Activated CD4-positive, alpha-beta T cell treated with anti-CD3 and anti-CD28 coated beads for 4 hours (primary cell): ENCODE measurements around the gene MCRIP2.

Experiments used
- DNase-seq, 2 donors: peaks; one replicate each; pipeline ENCODE4 v3.0.0-alpha.2; 2020

The MCRIP2 gene

DNA sequence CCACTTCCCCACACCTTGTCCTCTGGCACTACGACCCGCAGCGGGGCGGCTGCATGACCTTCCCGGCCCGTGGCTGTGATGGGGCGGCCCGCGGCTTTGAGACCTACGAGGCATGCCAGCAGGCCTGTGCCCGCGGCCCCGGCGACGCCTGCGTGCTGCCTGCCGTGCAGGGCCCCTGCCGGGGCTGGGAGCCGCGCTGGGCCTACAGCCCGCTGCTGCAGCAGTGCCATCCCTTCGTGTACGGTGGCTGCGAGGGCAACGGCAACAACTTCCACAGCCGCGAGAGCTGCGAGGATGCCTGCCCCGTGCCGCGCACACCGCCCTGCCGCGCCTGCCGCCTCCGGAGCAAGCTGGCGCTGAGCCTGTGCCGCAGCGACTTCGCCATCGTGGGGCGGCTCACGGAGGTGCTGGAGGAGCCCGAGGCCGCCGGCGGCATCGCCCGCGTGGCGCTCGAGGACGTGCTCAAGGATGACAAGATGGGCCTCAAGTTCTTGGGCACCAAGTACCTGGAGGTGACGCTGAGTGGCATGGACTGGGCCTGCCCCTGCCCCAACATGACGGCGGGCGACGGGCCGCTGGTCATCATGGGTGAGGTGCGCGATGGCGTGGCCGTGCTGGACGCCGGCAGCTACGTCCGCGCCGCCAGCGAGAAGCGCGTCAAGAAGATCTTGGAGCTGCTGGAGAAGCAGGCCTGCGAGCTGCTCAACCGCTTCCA is 8.1 kb upstream of the MCRIP2 start:
- no peak for DNase-seq

GRCh38 chr16:634051-634670 is 7.5 kb upstream of the MCRIP2 start:
- DNase-seq = no peak

GRCh38 chr16:634996-635395 is 6.6 kb upstream of the MCRIP2 start:
- no peak for DNase-seq

GRCh38 chr16:635573-636205 is 5.9 kb upstream of the MCRIP2 start:
- DNase-seq = peak in 1 of 2 donors; percentile 19

DNA sequence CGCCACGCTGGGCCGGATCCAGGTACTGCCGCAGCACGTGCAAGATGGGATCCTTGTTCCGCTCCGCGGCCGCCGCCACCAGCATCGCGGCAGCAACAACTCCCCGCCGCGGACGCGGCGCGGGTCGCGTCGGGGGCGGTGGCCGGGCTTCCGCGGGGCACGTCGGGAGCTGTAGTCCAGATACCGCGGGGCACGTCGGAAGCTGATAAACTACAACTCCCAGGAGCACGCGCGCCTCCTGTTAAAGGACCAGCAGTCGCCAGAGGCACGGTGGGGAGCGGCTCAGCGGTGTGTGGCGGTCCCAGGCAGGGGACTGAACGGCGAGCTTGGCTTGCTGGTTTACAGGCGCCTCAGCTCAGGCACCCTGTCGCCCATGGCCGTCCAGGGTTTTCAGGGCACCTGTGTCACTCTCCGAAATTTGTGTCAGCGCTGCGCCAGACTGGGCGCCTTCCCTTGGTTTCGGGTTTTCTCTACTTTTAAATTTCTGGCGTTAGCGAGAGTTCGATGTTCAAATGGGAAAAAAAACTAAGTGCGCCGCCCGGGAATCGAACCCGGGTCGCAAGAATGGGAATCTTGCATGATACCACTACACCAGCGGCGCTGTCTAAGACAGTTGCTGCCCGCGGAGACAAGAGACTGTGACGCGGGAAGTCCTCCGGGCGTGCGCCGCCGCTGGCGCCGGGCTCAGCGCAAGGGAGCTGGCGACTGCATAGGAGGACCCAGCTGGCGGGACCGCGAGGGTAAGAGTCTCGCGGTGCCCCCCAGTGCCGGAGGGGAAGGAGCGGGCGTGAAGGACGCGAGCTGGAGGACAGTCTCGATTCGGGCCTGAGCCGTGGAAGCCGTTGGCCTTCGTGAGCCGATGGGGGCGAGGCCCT is 5.2 kb upstream of the MCRIP2 start, which contains the start of gene METTL26:
Gene METTL26 (minus strand): TSS at position 100 of the 875 bp plus-strand sequence. CDS start 15 bp downstream, at position 85.
- DNase-seq = peak; percentile 89 to 93

DNA sequence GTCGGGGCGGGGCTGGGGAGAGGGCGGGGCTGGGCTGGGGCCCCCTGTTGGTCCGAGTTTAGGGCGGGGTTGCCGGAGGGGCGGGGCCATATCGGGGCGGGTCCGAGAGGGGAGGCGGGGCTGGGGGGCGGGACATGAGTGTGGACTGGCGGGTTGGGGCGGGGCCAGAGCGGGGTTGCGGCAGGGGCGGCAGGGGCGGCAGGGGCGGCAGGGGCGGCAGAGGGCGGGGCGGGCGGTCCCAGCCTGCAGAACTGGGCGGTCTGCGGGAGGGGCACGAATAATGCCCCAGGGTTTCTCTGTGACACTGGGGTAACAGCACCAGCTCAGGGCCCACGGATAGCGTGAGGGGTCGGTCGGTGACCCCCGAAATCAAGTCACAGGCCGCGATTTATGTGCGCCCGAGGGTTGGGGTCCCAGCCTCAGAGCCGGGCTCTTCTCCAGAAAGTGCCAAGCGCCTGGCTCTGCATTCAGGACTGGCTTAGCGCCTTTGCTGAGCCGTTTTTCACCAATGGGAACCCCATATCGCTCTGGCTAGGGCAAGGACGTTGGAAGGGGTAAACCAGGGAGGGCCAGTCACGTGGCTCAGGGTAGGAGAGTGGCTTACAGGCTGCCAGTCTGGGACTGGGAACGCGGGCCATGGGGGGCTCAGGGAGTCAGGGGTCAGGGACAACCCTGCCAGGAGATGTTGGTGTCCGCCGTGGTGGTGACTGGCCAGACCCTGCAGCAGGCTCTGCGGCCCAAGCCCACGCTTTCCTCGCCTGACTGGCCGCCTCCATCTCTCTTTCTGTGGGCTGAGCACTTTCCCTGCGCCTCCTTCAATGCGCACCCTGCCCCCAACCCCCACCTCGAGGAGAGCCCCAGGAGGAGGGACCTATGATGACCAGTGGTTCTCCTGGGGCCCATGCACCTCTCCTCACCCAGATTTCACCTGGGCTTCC is 4.3 kb upstream of the MCRIP2 start:
- DNase-seq = peak; percentile 85 to 93

- DNase-seq = no peak
Observed at GRCh38 chr16:638034-638543, 3.5 kb upstream of the MCRIP2 start.

DNA sequence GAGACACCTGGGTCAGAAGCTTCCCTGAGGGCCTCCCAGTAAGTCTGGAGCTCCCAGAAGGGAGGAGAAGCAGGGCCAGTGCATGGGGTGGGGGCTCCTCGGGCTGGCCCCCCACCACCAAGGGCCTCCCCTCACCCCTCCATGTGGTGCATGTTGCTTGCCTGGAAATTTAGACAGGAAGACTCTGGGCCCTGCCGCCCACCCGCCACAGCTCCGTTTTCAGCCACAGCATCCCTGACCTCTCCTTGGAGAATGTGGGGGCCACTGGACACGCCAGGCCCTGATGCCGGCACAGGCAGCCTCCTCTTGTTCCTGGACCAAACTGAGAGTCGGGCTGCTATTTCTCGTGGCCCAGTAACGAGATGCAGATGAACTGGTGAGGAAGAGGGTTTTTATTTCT is 2.8 kb upstream of the MCRIP2 start:
- DNase-seq = no peak

DNA sequence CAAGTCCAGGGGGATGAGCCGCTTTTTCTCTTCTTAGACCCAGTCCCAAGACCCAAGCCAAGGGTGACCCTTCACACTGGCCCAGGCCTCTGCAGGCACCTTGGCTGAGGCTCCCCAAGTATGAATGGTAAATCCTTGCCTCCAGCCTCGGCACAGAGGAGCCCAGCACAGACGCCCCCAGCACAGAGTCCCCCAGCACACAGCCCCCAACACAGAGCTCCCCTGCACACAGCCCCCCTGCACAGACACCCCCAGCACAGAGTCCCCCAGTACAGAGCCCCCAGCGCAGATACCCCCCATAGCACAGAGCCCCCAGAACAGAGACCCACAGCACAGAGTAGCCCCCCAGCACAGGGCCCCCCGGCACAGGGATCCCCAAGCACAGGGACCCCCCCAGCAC is 1.0 kb upstream of the MCRIP2 start:
- no peak for DNase-seq

DNA sequence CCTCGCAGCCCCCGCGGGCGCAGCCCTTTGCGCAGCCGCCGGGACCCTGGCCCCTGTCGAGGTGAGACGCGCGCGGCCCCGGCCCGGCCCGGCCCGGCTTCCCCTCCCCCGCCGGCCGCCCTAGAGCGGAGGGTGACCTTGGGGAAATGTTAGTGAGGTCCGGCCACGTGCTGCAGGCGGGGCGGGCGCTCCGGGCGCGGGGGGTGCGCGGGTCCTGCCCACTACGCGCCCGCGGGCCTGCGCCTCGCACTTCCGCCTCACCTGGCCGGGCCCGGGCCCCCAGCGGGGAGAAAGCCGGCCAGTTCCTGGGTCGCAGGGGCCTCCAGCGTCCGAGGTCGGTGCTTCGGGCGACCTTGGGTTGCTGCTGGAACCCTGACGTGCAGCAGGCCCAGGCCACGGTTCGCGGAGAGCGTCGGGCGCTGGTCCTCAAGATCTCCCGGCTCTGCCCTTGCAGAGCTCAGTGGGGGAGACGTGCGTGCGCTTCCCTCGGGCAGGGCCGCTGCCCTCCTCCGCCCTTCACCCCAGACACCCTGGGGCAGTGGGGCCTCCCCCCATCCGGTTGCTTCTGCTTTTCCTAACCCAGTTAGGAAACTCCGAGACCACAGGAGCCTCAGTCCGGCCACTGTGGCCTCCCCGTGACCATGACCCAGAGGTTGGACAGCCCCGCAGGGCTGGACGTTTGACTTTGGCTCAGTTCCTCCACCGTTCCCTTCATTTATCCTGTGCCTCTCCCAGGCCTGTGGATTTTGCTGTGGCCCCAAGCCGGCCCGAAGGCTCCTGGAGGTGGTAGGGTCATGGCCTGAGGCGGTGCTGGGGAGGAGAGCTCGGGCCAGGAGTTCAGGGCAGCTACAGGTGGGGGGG is 791 bp downstream of the MCRIP2 start:
- DNase-seq = peak in 1 of 2 donors; percentile 31

DNA sequence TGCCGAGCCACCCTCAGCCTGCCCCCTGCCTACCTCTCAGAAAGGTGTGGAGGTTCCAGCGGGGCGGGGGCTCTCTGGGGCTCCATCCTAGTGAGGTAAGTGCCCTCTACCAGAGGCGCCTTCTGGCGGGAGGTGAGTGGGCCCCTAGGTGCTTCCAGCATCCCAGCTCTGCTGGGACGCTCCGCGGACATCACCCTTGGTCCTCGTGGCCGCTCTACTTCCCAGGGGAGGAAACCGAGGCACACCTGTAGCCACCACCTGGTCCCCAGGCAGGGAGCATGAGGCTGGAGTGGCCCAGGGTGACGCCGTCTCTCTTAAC is 1.4 kb downstream of the MCRIP2 start:
- DNase-seq = no peak

DNA sequence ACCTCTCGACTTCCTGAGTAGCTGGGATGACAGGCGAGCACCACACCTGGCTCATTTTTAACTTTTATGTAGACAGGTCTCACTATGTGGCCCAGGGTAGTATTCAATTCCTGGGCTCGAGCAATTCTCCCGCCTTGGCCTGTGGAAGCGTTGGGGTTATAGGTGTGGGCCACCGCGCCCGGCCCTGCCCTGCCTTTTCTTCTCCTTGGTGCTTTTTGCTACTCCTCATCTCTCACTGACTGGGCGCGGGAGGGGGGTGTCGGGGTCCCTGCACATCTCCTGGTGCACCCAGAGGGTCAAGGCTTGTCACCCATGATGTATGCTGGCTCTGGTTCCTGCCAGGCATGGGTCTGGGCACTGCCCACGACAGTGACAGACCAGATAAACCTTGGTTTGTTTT is 2.9 kb downstream of the MCRIP2 start:
- no peak for DNase-seq

- DNase-seq = no peak
Observed at GRCh38 chr16:645852-646678, 4.4 kb downstream of the MCRIP2 start.

- no peak for DNase-seq
Observed at GRCh38 chr16:646679-647172, 5.1 kb downstream of the MCRIP2 start.

GRCh38 chr16:647173-647902 is 5.7 kb downstream of the MCRIP2 start:
- DNase-seq = no peak

DNA sequence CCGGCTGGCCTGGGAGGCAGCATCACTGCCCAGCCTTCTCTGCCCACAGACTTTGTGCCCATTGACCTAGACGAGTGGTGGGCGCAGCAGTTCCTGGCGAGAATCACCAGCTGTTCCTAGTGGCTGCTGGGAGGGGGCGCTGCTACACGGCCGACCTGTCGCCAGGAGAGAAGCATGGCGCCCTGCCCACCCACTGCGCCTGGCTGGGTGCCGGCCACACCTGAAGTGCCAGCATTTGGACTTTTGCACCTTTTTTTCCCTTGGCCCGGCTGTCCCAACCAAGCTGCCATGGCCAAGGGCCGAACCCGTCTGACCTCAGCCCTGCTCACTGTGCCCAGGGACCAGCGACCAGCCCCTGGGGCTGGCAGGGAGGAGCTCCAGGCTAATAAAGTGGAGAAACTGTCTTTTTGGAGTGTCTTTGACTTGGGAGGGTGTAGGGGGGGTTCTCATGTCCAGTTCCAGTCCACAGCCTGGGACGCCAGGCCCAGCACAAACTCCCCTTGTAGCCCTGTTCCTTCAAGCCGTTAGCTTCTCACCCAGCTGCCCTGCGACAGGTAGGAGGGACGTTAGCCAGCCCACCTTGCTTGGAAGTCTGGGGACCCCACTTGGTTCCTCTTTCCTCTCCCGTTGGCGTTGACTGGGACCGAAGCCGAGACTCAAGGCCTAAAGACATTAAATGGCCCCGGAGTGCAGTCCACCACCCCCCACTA is 6.6 kb downstream of the MCRIP2 start:
- DNase-seq = peak in 1 of 2 donors; percentile 34

- peak; percentile 91 to 92 for DNase-seq
Observed at GRCh38 chr16:648781-649589, 7.4 kb downstream of the MCRIP2 start, which contains the start of gene WDR90. Gene WDR90, plus strand, starts transcription at chr16:649365. Its CDS starts 52 bp downstream, at chr16:649417.
